GM21515 (cell line): ENCODE results near the gene ASGR2.

Experiments
- ATAC-seq: cut with Tn5 transposase; IDR thresholded peaks from one replicate; pipeline ENCODE4 v1.9.1; 2021; ENCODE audit not compliant: unreplicated experiment

The ASGR2 gene

DNA sequence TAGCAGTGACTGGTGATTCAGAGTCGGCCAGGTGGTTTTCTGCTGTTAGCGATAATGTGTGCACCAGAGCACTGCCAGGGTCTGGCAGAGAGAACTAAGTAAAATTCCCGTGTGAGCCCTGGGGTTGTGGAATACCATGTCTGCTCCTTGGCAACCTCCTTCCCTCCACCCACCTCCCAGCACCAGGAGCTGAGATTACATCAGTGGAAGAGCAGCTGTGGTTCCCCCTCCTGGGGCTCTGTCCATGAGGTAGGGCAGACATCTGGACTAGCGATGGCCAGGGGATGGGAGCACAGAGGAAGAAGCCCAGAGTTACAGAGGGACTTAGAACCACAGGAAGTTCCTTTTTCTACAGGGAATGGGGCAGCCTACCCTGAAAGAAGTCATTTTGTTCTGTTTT is 50.4 kb downstream of the ASGR2 start:
- ATAC-seq: no peak

GRCh38 chr17:7063518-7064094 is 51.0 kb downstream of the ASGR2 start:
- no peak for ATAC-seq

DNA sequence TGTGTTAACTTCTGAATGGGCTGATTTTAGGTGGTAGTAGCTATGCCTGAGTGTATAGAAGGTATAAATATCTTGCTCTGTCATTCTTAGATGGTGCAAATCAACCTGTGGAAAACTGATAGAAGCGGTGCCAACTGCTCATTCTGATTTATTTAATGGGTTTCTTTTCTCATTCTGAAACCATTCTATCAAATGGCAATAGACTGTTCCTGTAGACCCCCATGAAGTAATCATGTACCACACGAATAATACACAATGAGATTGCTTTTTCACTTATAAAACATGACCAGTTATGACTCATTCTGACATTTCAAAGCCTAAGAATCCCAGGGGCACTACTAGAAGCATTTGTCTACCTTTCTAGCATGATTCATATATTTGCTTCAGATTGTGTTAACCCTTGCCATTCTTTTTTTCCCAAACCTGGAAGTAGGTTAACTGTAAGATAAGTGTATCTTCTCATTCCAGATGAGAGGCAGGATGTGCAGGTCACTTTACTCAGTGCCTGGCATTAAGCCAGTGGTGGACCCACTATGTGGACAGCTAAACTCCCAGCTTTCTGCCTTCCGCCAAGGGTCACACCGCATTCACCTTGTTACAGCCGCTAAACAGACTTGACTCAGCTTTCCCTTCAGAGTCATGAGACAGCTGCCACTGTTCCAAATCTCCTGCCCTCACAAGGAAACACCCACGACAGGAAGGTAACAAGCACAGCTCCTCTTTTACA is 54.3 kb downstream of the ASGR2 start:
- ATAC-seq: no peak

DNA sequence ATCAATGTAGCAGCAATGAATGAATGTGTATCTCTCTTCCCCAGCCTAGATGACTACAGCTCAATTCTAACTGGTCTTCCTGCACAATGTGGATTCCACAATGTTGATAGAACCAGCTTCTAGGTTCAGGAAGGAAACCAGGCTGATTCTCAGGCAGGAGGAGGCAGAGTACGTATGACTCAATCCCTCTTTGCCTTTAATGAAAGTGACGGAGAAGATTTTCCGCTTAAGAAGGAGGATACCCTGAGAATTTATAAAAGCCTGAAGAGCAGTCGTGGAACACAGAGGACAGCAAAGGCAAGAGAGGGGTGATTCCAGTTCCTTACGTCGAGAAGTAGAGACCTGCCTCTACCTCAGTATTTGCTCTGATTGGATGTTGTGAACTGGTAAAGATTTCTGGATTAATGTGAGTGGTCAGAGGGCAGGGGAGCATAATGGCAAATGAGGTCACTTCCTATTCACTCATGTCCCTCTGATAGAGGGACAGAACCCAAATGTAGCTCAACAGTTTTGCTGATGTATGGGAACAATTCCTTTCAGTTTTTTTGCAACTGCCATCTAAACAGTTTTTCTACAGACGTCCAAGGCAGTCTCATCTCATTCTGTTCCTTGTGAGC is 55.7 kb downstream of the ASGR2 start:
- ATAC-seq: no peak

GRCh38 chr17:7056386-7056785 is 58.2 kb downstream of the ASGR2 start:
- ATAC-seq: no peak
